ENCODE data around the gene SOX6. TPM values are rescaled to one million over a fixed set of nuclear protein-coding genes. Genes with fewer than 3 reads are reported as not detected.

The SOX6 gene
- total RNA-seq, 4 donors from 2014 or later = 25.3 to 42.3 (median 37.4) TPM

- H3K27ac ChIP-seq = no peak overlapping the region
- in situ Hi-C loops (cut with MboI; ENCODE audit: low sequenced_read_pairs in 4 of 4) = loop anchor here in 1 of 4 donors (25.0 kb wide), 1 partner anchor 111 kb away; no protein-coding TSS in a partner anchor
- ATAC-seq (no peak), DNase-seq (no peak)
- no peaks in the 10 kb centered on the region for H3K27me3 ChIP-seq
- no peaks in the 10 kb centered on the region for H3K36me3 ChIP-seq
- H3K4me3 ChIP-seq = no peak overlapping the region
- intact Hi-C loops (cut with DNase I; ENCODE audit: low total_unique reads) = no loop called here
- H3K9me3 ChIP-seq = no peaks in the 10 kb centered on the region
- H3K4me1 ChIP-seq = peaks cover 8 to 12% of the 10 kb centered on the region in 2 donors
- TF ChIP-seq CTCF (IDR thresholded peaks at IDR 0.05 in 4 of 5, conservative IDR thresholded peaks at IDR 0.05 in 1 of 5) (no peak), POLR2A (IDR thresholded peaks at IDR 0.05) (no peak)
Measured at GRCh38 chr11:16223558-16223957, 132.8 kb downstream of the SOX6 start.

GRCh38 chr11:16217631-16218030 lies 138.7 kb downstream of the SOX6 start:
- in situ Hi-C loops (cut with MboI; ENCODE audit: low sequenced_read_pairs in 4 of 4) = loop anchor here in 1 of 4 donors (25.0 kb wide), 1 partner anchor 105 kb away; no protein-coding TSS in a partner anchor
- no peak for ATAC-seq

GRCh38 chr11:16216831-16217230 lies 139.5 kb downstream of the SOX6 start:
- H3K27ac ChIP-seq = no peak overlapping the region
- no peaks in the 10 kb centered on the region for H3K27me3 ChIP-seq
- no peaks in the 10 kb centered on the region for H3K36me3 ChIP-seq
- in situ Hi-C loops (cut with MboI; ENCODE audit: low sequenced_read_pairs in 4 of 4) = loop anchor here in 1 of 4 donors (25.0 kb wide), 1 partner anchor 105 kb away; no protein-coding TSS in a partner anchor
- no peaks in the 10 kb centered on the region for H3K9me3 ChIP-seq
- peaks cover 16 to 21% of the 10 kb centered on the region in 2 donors for H3K4me1 ChIP-seq
- TF ChIP-seq POLR2A (IDR thresholded peaks at IDR 0.05) (no peak), CTCF (IDR thresholded peaks at IDR 0.05 in 4 of 5, conservative IDR thresholded peaks at IDR 0.05 in 1 of 5) (no peak)
- no peak for ATAC-seq
- DNase-seq = no peak
- intact Hi-C loops (cut with DNase I; ENCODE audit: low total_unique reads) = no loop called here
- no peak overlapping the region for H3K4me3 ChIP-seq

More at GRCh38 chr11:16217631-16218030, 138.7 kb downstream of the SOX6 start:
- Histone ChIP-seq H3K9me3 (no peaks in the 10 kb centered on the region), H3K4me3 (no peak overlapping the region), H3K27me3 (no peaks in the 10 kb centered on the region), H3K36me3 (no peaks in the 10 kb centered on the region), H3K4me1 (peaks cover 16 to 21% of the 10 kb centered on the region in 2 donors), H3K27ac (no peak overlapping the region)
- TF ChIP-seq POLR2A (IDR thresholded peaks at IDR 0.05) = no peak
- no peak for TF ChIP-seq CTCF (IDR thresholded peaks at IDR 0.05 in 4 of 5, conservative IDR thresholded peaks at IDR 0.05 in 1 of 5)
- no peak for DNase-seq
- intact Hi-C loops (cut with DNase I; ENCODE audit: low total_unique reads) = no loop called here

- Histone ChIP-seq H3K36me3 (no peaks in the 10 kb centered on the region), H3K4me3 (no peak overlapping the region), H3K9me3 (no peaks in the 10 kb centered on the region), H3K27me3 (no peaks in the 10 kb centered on the region), H3K4me1 (peaks cover 16 to 21% of the 10 kb centered on the region in 2 donors), H3K27ac (no peak overlapping the region)
- TF ChIP-seq POLR2A (IDR thresholded peaks at IDR 0.05) (no peak), CTCF (IDR thresholded peaks at IDR 0.05 in 4 of 5, conservative IDR thresholded peaks at IDR 0.05 in 1 of 5) (no peak)
- ATAC-seq (peak; percentile 71 to 93), DNase-seq (no peak)
- in situ Hi-C loops (cut with MboI; ENCODE audit: low sequenced_read_pairs in 4 of 4) = loop anchor here in 1 of 4 donors (25.0 kb wide), 1 partner anchor 103 kb away; no protein-coding TSS in a partner anchor
- intact Hi-C loops (cut with DNase I; ENCODE audit: low total_unique reads) = no loop called here
Measured at GRCh38 chr11:16215352-16215751, 141.0 kb downstream of the SOX6 start.

GRCh38 chr11:16211407-16211806 lies 144.9 kb downstream of the SOX6 start:
- DNase-seq (no peak), ATAC-seq (no peak)
- in situ Hi-C loops (cut with MboI; ENCODE audit: low sequenced_read_pairs in 4 of 4) = loop anchor here in 1 of 4 donors (25.0 kb wide), 1 partner anchor 99 kb away; no protein-coding TSS in a partner anchor
- intact Hi-C loops (cut with DNase I; ENCODE audit: low total_unique reads) = no loop called here
- Histone ChIP-seq H3K9me3 (no peaks in the 10 kb centered on the region), H3K27me3 (no peaks in the 10 kb centered on the region), H3K4me3 (no peak overlapping the region), H3K36me3 (no peaks in the 10 kb centered on the region), H3K27ac (no peak overlapping the region), H3K4me1 (peaks cover 16% of the 10 kb centered on the region in 2 donors)
- TF ChIP-seq POLR2A (IDR thresholded peaks at IDR 0.05) (no peak), CTCF (IDR thresholded peaks at IDR 0.05 in 4 of 5, conservative IDR thresholded peaks at IDR 0.05 in 1 of 5) (no peak)
